Measurements from ENCODE around the gene TJP2. TPM values are rescaled to one million over a fixed set of nuclear protein-coding genes. Genes with fewer than 3 reads are reported as not detected.

The TJP2 gene
- 1 to 10 TPM; 1.5 to 4.9 (median 1.5) TPM for polyA plus RNA-seq

- Mint-ChIP-seq H3K27me3 (ENCODE audit: low read depth in 3 of 3) (peaks cover 5 to 11% (median 6%) of the 10 kb centered on the region in 3 donors), H3K9me3 (no peaks in the 10 kb centered on the region), H3K4me1 (peaks cover 27 to 35% of the 10 kb centered on the region in 2 donors), H3K4me3 (peak within 1 kb of the TSS; percentile 81 to 92 (median 86)), H3K36me3 (peaks cover 0 to 3% (median 0%) of the 10 kb centered on the region in 3 donors), H3K27ac (peak within 1 kb of the TSS in 3 of 6 donors; percentile 19 to 83 (median 41))
- DNase-seq: peak; percentile 39 to 50 (median 39)
These were observed at the start of gene TJP2 for GRCh38 chr9:69173891-69174615. TSS of gene TJP2 (plus strand) at chr9:69174277. CDS start at chr9:69174373, 96 bp downstream.

GRCh38 chr9:69130456-69131441, 43.3 kb upstream of the TJP2 start:
- no peaks in the 10 kb centered on the region for H3K36me3 Mint-ChIP-seq
- peaks cover 3 to 4% (median 4%) of the 10 kb centered on the region in 3 donors for H3K27me3 Mint-ChIP-seq (ENCODE audit: low read depth in 3 of 3)
- DNase-seq: no peak
- no peaks in the 10 kb centered on the region for H3K9me3 Mint-ChIP-seq
- H3K4me1 Mint-ChIP-seq: no peaks in the 10 kb centered on the region
- H3K4me3 Mint-ChIP-seq: no peak overlapping the region
- no peak overlapping the region for H3K27ac Mint-ChIP-seq

- H3K4me1 Mint-ChIP-seq: no peaks in the 10 kb centered on the region
These were observed 42.4 kb upstream of the TJP2 start for GRCh38 chr9:69131682-69132081.

GRCh38 chr9:69132361-69132760, 41.7 kb upstream of the TJP2 start:
- no peak for DNase-seq
- Mint-ChIP-seq H3K9me3 (no peaks in the 10 kb centered on the region), H3K27me3 (ENCODE audit: low read depth in 3 of 3) (peaks cover 3 to 4% (median 4%) of the 10 kb centered on the region in 3 donors), H3K4me1 (no peaks in the 10 kb centered on the region), H3K36me3 (no peaks in the 10 kb centered on the region), H3K4me3 (no peak overlapping the region), H3K27ac (no peak overlapping the region)

More at GRCh38 chr9:69131682-69132081, 42.4 kb upstream of the TJP2 start:
- DNase-seq: no peak
- Mint-ChIP-seq H3K27me3 (ENCODE audit: low read depth in 3 of 3) (peaks cover 3 to 4% (median 4%) of the 10 kb centered on the region in 3 donors), H3K9me3 (no peaks in the 10 kb centered on the region), H3K27ac (no peak overlapping the region), H3K36me3 (no peaks in the 10 kb centered on the region), H3K4me3 (no peak overlapping the region)

GRCh38 chr9:69134412-69134811, 39.7 kb upstream of the TJP2 start:
- Mint-ChIP-seq H3K4me1 (no peaks in the 10 kb centered on the region), H3K9me3 (no peaks in the 10 kb centered on the region), H3K4me3 (no peak overlapping the region), H3K27ac (no peak overlapping the region), H3K27me3 (ENCODE audit: low read depth in 3 of 3) (peaks cover 2 to 4% (median 3%) of the 10 kb centered on the region in 3 donors), H3K36me3 (peaks cover 0 to 4% (median 3%) of the 10 kb centered on the region in 3 donors)
- DNase-seq: no peak

GRCh38 chr9:69136185-69136584, 37.9 kb upstream of the TJP2 start:
- Mint-ChIP-seq H3K36me3 (peaks cover 0 to 4% (median 3%) of the 10 kb centered on the region in 3 donors), H3K4me3 (no peak overlapping the region), H3K4me1 (no peaks in the 10 kb centered on the region), H3K27me3 (ENCODE audit: low read depth in 3 of 3) (peaks cover 2 to 3% (median 2%) of the 10 kb centered on the region in 3 donors), H3K27ac (no peak overlapping the region), H3K9me3 (no peaks in the 10 kb centered on the region)
- DNase-seq: no peak

GRCh38 chr9:69136779-69137178, 37.3 kb upstream of the TJP2 start:
- Mint-ChIP-seq H3K9me3 (no peaks in the 10 kb centered on the region), H3K27me3 (ENCODE audit: low read depth in 3 of 3) (peaks cover 2 to 3% (median 2%) of the 10 kb centered on the region in 3 donors), H3K4me3 (no peak overlapping the region), H3K36me3 (peaks cover 0 to 4% (median 3%) of the 10 kb centered on the region in 3 donors), H3K27ac (no peak overlapping the region), H3K4me1 (no peaks in the 10 kb centered on the region)
- DNase-seq: no peak

GRCh38 chr9:69137311-69137710, 36.8 kb upstream of the TJP2 start:
- H3K4me3 Mint-ChIP-seq: no peak overlapping the region
- H3K36me3 Mint-ChIP-seq: peaks cover 0 to 4% (median 3%) of the 10 kb centered on the region in 3 donors
- peaks cover 3 to 4% of the 10 kb centered on the region in 2 donors for H3K4me1 Mint-ChIP-seq
- DNase-seq: no peak
- H3K27ac Mint-ChIP-seq: no peak overlapping the region
- H3K9me3 Mint-ChIP-seq: no peaks in the 10 kb centered on the region
- peaks cover 2 to 3% (median 2%) of the 10 kb centered on the region in 3 donors for H3K27me3 Mint-ChIP-seq (ENCODE audit: low read depth in 3 of 3)

GRCh38 chr9:69139596-69139995, 34.5 kb upstream of the TJP2 start:
- H3K4me1 Mint-ChIP-seq: peaks cover 5 to 7% of the 10 kb centered on the region in 2 donors
- H3K27me3 Mint-ChIP-seq (ENCODE audit: low read depth in 3 of 3): no peaks in the 10 kb centered on the region
- H3K9me3 Mint-ChIP-seq: no peaks in the 10 kb centered on the region
- H3K4me3 Mint-ChIP-seq: no peak overlapping the region
- H3K36me3 Mint-ChIP-seq: peaks cover 0 to 4% (median 3%) of the 10 kb centered on the region in 3 donors
- no peak overlapping the region for H3K27ac Mint-ChIP-seq
- no peak for DNase-seq

- Mint-ChIP-seq H3K36me3 (peaks cover 0 to 4% (median 3%) of the 10 kb centered on the region in 3 donors), H3K27me3 (ENCODE audit: low read depth in 3 of 3) (no peaks in the 10 kb centered on the region), H3K27ac (no peak overlapping the region)
These were observed 33.8 kb upstream of the TJP2 start for GRCh38 chr9:69140123-69140735.

GRCh38 chr9:69141851-69142250, 32.2 kb upstream of the TJP2 start:
- Mint-ChIP-seq H3K4me3 (no peak overlapping the region), H3K36me3 (peaks cover 0 to 4% (median 3%) of the 10 kb centered on the region in 3 donors), H3K27me3 (ENCODE audit: low read depth in 3 of 3) (no peaks in the 10 kb centered on the region), H3K9me3 (no peaks in the 10 kb centered on the region), H3K4me1 (peaks cover 5 to 7% of the 10 kb centered on the region in 2 donors), H3K27ac (no peak overlapping the region)
- DNase-seq: no peak

More at GRCh38 chr9:69140123-69140735, 33.8 kb upstream of the TJP2 start:
- no peak overlapping the region for H3K4me3 Mint-ChIP-seq
- H3K4me1 Mint-ChIP-seq: peaks cover 5 to 7% of the 10 kb centered on the region in 2 donors
- H3K9me3 Mint-ChIP-seq: no peaks in the 10 kb centered on the region
- DNase-seq: no peak

- Mint-ChIP-seq H3K27me3 (ENCODE audit: low read depth in 3 of 3) (no peaks in the 10 kb centered on the region), H3K4me1 (peaks cover 5 to 7% of the 10 kb centered on the region in 2 donors), H3K4me3 (no peak overlapping the region), H3K36me3 (peaks cover 0 to 4% (median 0%) of the 10 kb centered on the region in 3 donors), H3K9me3 (no peaks in the 10 kb centered on the region), H3K27ac (no peak overlapping the region)
- no peak for DNase-seq
These were observed 30.8 kb upstream of the TJP2 start for GRCh38 chr9:69143291-69143690.

GRCh38 chr9:69145144-69145715, 28.8 kb upstream of the TJP2 start:
- no peak overlapping the region for H3K27ac Mint-ChIP-seq
- peaks cover 5 to 7% of the 10 kb centered on the region in 2 donors for H3K4me1 Mint-ChIP-seq
- no peak overlapping the region for H3K4me3 Mint-ChIP-seq

More at GRCh38 chr9:69145144-69145715, 28.8 kb upstream of the TJP2 start:
- no peak for DNase-seq
- Mint-ChIP-seq H3K36me3 (no peaks in the 10 kb centered on the region), H3K27me3 (ENCODE audit: low read depth in 3 of 3) (no peaks in the 10 kb centered on the region), H3K9me3 (no peaks in the 10 kb centered on the region)

All from immature natural killer cell (primary cell).